Stimulated activated naive CD4-positive, alpha-beta T cell (primary cell): ENCODE data around the gene TRAPPC3L.

Experiments
- DNase-seq, 6 experiments: peaks; one replicate each; lab custom pipeline; 2025; lab: John Stamatoyannopoulos, UW

The TRAPPC3L gene

GRCh38 chr6:116545651-116546050 is at the start of gene TRAPPC3L:
Gene TRAPPC3L, minus strand, starts transcription at chr6:116545684. Its CDS starts 170 bp downstream, at chr6:116545514.
- no peak for DNase-seq

- DNase-seq, result no peak
Observed at GRCh38 chr6:116595247-116595646, 49.8 kb upstream of the TRAPPC3L start.

- DNase-seq, result no peak
Observed at GRCh38 chr6:116586738-116587137, 41.3 kb upstream of the TRAPPC3L start.

- DNase-seq, result no peak
Observed at GRCh38 chr6:116586276-116586675, 40.8 kb upstream of the TRAPPC3L start.

GRCh38 chr6:116580198-116580597 is 34.7 kb upstream of the TRAPPC3L start:
- no peak for DNase-seq

GRCh38 chr6:116579143-116579542 is 33.7 kb upstream of the TRAPPC3L start:
- no peak for DNase-seq

GRCh38 chr6:116578335-116578734 is 32.9 kb upstream of the TRAPPC3L start:
- DNase-seq, result no peak

GRCh38 chr6:116577486-116577885 is 32.0 kb upstream of the TRAPPC3L start:
- DNase-seq, result no peak

- DNase-seq, result no peak
Observed at GRCh38 chr6:116575227-116575626, 29.7 kb upstream of the TRAPPC3L start.

GRCh38 chr6:116572162-116572561 is 26.7 kb upstream of the TRAPPC3L start:
- no peak for DNase-seq

GRCh38 chr6:116571683-116572000 is 26.2 kb upstream of the TRAPPC3L start:
- DNase-seq, result no peak

- DNase-seq, result peak; percentile 95 to 98 (median 98)
Observed at GRCh38 chr6:116570856-116571682, 25.6 kb upstream of the TRAPPC3L start, which contains the start of gene RWDD1. Gene RWDD1, plus strand, starts transcription at chr6:116571504. Its CDS starts 79 bp downstream, at chr6:116571583.

- no peak for DNase-seq
Observed at GRCh38 chr6:116568821-116569755, 23.6 kb upstream of the TRAPPC3L start.

GRCh38 chr6:116568111-116568510 is 22.6 kb upstream of the TRAPPC3L start:
- no peak for DNase-seq

- DNase-seq, result peak in 3 of 6 experiments; percentile 4 to 41 (median 6)
Observed at GRCh38 chr6:116564921-116565872, 19.7 kb upstream of the TRAPPC3L start.

- no peak for DNase-seq
Observed at GRCh38 chr6:116564311-116564710, 18.8 kb upstream of the TRAPPC3L start.

GRCh38 chr6:116563830-116564229 is 18.3 kb upstream of the TRAPPC3L start:
- no peak for DNase-seq

GRCh38 chr6:116562614-116563013 is 17.1 kb upstream of the TRAPPC3L start:
- DNase-seq, result no peak

GRCh38 chr6:116562019-116562403 is 16.5 kb upstream of the TRAPPC3L start:
- no peak for DNase-seq

- peak; percentile 30 to 71 (median 46) for DNase-seq
Observed at GRCh38 chr6:116561377-116562018, 16.0 kb upstream of the TRAPPC3L start.

- no peak for DNase-seq
Observed at GRCh38 chr6:116560130-116560529, 14.6 kb upstream of the TRAPPC3L start.
